ENCODE data around the gene TRAF3IP3.

TRAF3IP3 gene

GRCh38 chr1:209768354-209768774 lies 12.5 kb downstream of the TRAF3IP3 start:
- H3K4me1 ChIP-seq (ENCODE audit: insufficient read depth, insufficient read length) = no peaks in the 10 kb centered on the region
- TF ChIP-seq SUZ12 (IDR thresholded peaks at IDR 0.05; ENCODE audit: extremely low read depth, insufficient read depth, insufficient read length) = no peak
- no peak for TF ChIP-seq YY1 (IDR thresholded peaks at IDR 0.05; ENCODE audit: insufficient read depth, insufficient read length)
- TF ChIP-seq ZNF274 (IDR thresholded peaks at IDR 0.05; ENCODE audit: low read depth, low read length) = no peak
- H3K36me3 ChIP-seq (ENCODE audit: insufficient read depth, insufficient read length, low read length) = no peaks in the 10 kb centered on the region
- H3K9me3 ChIP-seq (ENCODE audit: insufficient read depth, low read length) = no peaks in the 10 kb centered on the region; the same call in 1 of the 2 replicates
- H3K27me3 ChIP-seq (ENCODE audit: insufficient read depth, insufficient read length) = no peaks in the 10 kb centered on the region
- no peak overlapping the region for H3K4me3 ChIP-seq (ENCODE audit: insufficient read length, low read depth)
- H3K9ac ChIP-seq (ENCODE audit: insufficient read length, low read depth) = no peak overlapping the region
- no peak for DNase-seq (ENCODE audit: low read depth, low spot score)

GRCh38 chr1:209769171-209769904 lies 13.5 kb downstream of the TRAF3IP3 start:
- no peak overlapping the region for H3K9ac ChIP-seq (ENCODE audit: insufficient read length, low read depth)
- H3K9me3 ChIP-seq (ENCODE audit: insufficient read depth, low read length) = no peaks in the 10 kb centered on the region; the same call in 1 of the 2 replicates
- H3K27me3 ChIP-seq (ENCODE audit: insufficient read depth, insufficient read length) = no peaks in the 10 kb centered on the region
- TF ChIP-seq ZNF274 (IDR thresholded peaks at IDR 0.05; ENCODE audit: low read depth, low read length) (no peak), SUZ12 (IDR thresholded peaks at IDR 0.05; ENCODE audit: extremely low read depth, insufficient read depth, insufficient read length) (no peak), YY1 (IDR thresholded peaks at IDR 0.05; ENCODE audit: insufficient read depth, insufficient read length) (no peak)
- no peak overlapping the region for H3K4me3 ChIP-seq (ENCODE audit: insufficient read length, low read depth)
- DNase-seq (ENCODE audit: low read depth, low spot score) = no peak
- H3K4me1 ChIP-seq (ENCODE audit: insufficient read depth, insufficient read length) = no peaks in the 10 kb centered on the region
- H3K36me3 ChIP-seq (ENCODE audit: insufficient read depth, insufficient read length, low read length) = no peaks in the 10 kb centered on the region

- Histone ChIP-seq H3K4me1 (ENCODE audit: insufficient read depth, insufficient read length) (no peaks in the 10 kb centered on the region), H3K36me3 (ENCODE audit: insufficient read depth, insufficient read length, low read length) (no peaks in the 10 kb centered on the region), H3K9me3 (ENCODE audit: insufficient read depth, low read length) (no peaks in the 10 kb centered on the region; the same call in 1 of the 2 replicates), H3K4me3 (ENCODE audit: insufficient read length, low read depth) (no peak overlapping the region), H3K27me3 (ENCODE audit: insufficient read depth, insufficient read length) (no peaks in the 10 kb centered on the region), H3K9ac (ENCODE audit: insufficient read length, low read depth) (no peak overlapping the region)
- DNase-seq (ENCODE audit: low read depth, low spot score) = no peak
- TF ChIP-seq YY1 (IDR thresholded peaks at IDR 0.05; ENCODE audit: insufficient read depth, insufficient read length) = no peak
- no peak for TF ChIP-seq SUZ12 (IDR thresholded peaks at IDR 0.05; ENCODE audit: extremely low read depth, insufficient read depth, insufficient read length)
- TF ChIP-seq ZNF274 (IDR thresholded peaks at IDR 0.05; ENCODE audit: low read depth, low read length) = no peak
These were observed 14.1 kb downstream of the TRAF3IP3 start for GRCh38 chr1:209769971-209770370.

- Histone ChIP-seq H3K36me3 (ENCODE audit: insufficient read depth, insufficient read length, low read length) (no peaks in the 10 kb centered on the region), H3K4me1 (ENCODE audit: insufficient read depth, insufficient read length) (no peaks in the 10 kb centered on the region), H3K9me3 (ENCODE audit: insufficient read depth, low read length) (no peaks in the 10 kb centered on the region; the same call in 1 of the 2 replicates), H3K27me3 (ENCODE audit: insufficient read depth, insufficient read length) (no peaks in the 10 kb centered on the region), H3K4me3 (ENCODE audit: insufficient read length, low read depth) (no peak overlapping the region), H3K9ac (ENCODE audit: insufficient read length, low read depth) (no peak overlapping the region)
- no peak for DNase-seq (ENCODE audit: low read depth, low spot score)
- TF ChIP-seq YY1 (IDR thresholded peaks at IDR 0.05; ENCODE audit: insufficient read depth, insufficient read length) (no peak), ZNF274 (IDR thresholded peaks at IDR 0.05; ENCODE audit: low read depth, low read length) (no peak), SUZ12 (IDR thresholded peaks at IDR 0.05; ENCODE audit: extremely low read depth, insufficient read depth, insufficient read length) (no peak)
These were observed 15.0 kb downstream of the TRAF3IP3 start for GRCh38 chr1:209770636-209771415.

GRCh38 chr1:209772126-209772525 lies 16.3 kb downstream of the TRAF3IP3 start:
- H3K9ac ChIP-seq (ENCODE audit: insufficient read length, low read depth) = no peak overlapping the region
- no peaks in the 10 kb centered on the region for H3K27me3 ChIP-seq (ENCODE audit: insufficient read depth, insufficient read length)
- no peak overlapping the region for H3K4me3 ChIP-seq (ENCODE audit: insufficient read length, low read depth)
- no peak for DNase-seq (ENCODE audit: low read depth, low spot score)
- TF ChIP-seq SUZ12 (IDR thresholded peaks at IDR 0.05; ENCODE audit: extremely low read depth, insufficient read depth, insufficient read length) (no peak), ZNF274 (IDR thresholded peaks at IDR 0.05; ENCODE audit: low read depth, low read length) (no peak), YY1 (IDR thresholded peaks at IDR 0.05; ENCODE audit: insufficient read depth, insufficient read length) (no peak)
- H3K36me3 ChIP-seq (ENCODE audit: insufficient read depth, insufficient read length, low read length) = no peaks in the 10 kb centered on the region
- H3K4me1 ChIP-seq (ENCODE audit: insufficient read depth, insufficient read length) = no peaks in the 10 kb centered on the region
- no peaks in the 10 kb centered on the region; the same call in 1 of the 2 replicates for H3K9me3 ChIP-seq (ENCODE audit: insufficient read depth, low read length)

GRCh38 chr1:209774592-209774991 lies 18.7 kb downstream of the TRAF3IP3 start:
- no peaks in the 10 kb centered on the region for H3K4me1 ChIP-seq (ENCODE audit: insufficient read depth, insufficient read length)
- H3K9ac ChIP-seq (ENCODE audit: insufficient read length, low read depth) = no peak overlapping the region

GRCh38 chr1:209775678-209776077 lies 19.8 kb downstream of the TRAF3IP3 start:
- H3K9ac ChIP-seq (ENCODE audit: insufficient read length, low read depth) = no peak overlapping the region
- no peaks in the 10 kb centered on the region for H3K36me3 ChIP-seq (ENCODE audit: insufficient read depth, insufficient read length, low read length)

More at GRCh38 chr1:209774592-209774991, 18.7 kb downstream of the TRAF3IP3 start:
- TF ChIP-seq SUZ12 (IDR thresholded peaks at IDR 0.05; ENCODE audit: extremely low read depth, insufficient read depth, insufficient read length) = no peak
- no peak for TF ChIP-seq YY1 (IDR thresholded peaks at IDR 0.05; ENCODE audit: insufficient read depth, insufficient read length)
- no peak for TF ChIP-seq ZNF274 (IDR thresholded peaks at IDR 0.05; ENCODE audit: low read depth, low read length)
- no peak overlapping the region for H3K4me3 ChIP-seq (ENCODE audit: insufficient read length, low read depth)
- H3K36me3 ChIP-seq (ENCODE audit: insufficient read depth, insufficient read length, low read length) = no peaks in the 10 kb centered on the region
- DNase-seq (ENCODE audit: low read depth, low spot score) = no peak
- no peaks in the 10 kb centered on the region; the same call in 1 of the 2 replicates for H3K9me3 ChIP-seq (ENCODE audit: insufficient read depth, low read length)
- H3K27me3 ChIP-seq (ENCODE audit: insufficient read depth, insufficient read length) = no peaks in the 10 kb centered on the region

More at GRCh38 chr1:209775678-209776077, 19.8 kb downstream of the TRAF3IP3 start:
- Histone ChIP-seq H3K4me1 (ENCODE audit: insufficient read depth, insufficient read length) (no peaks in the 10 kb centered on the region), H3K9me3 (ENCODE audit: insufficient read depth, low read length) (no peaks in the 10 kb centered on the region; the same call in 1 of the 2 replicates), H3K4me3 (ENCODE audit: insufficient read length, low read depth) (no peak overlapping the region), H3K27me3 (ENCODE audit: insufficient read depth, insufficient read length) (no peaks in the 10 kb centered on the region)
- TF ChIP-seq SUZ12 (IDR thresholded peaks at IDR 0.05; ENCODE audit: extremely low read depth, insufficient read depth, insufficient read length) (no peak), ZNF274 (IDR thresholded peaks at IDR 0.05; ENCODE audit: low read depth, low read length) (no peak), YY1 (IDR thresholded peaks at IDR 0.05; ENCODE audit: insufficient read depth, insufficient read length) (no peak)
- DNase-seq (ENCODE audit: low read depth, low spot score) = no peak
